Measurements from ENCODE around the gene CPEB3.

Gene CPEB3

DNA sequence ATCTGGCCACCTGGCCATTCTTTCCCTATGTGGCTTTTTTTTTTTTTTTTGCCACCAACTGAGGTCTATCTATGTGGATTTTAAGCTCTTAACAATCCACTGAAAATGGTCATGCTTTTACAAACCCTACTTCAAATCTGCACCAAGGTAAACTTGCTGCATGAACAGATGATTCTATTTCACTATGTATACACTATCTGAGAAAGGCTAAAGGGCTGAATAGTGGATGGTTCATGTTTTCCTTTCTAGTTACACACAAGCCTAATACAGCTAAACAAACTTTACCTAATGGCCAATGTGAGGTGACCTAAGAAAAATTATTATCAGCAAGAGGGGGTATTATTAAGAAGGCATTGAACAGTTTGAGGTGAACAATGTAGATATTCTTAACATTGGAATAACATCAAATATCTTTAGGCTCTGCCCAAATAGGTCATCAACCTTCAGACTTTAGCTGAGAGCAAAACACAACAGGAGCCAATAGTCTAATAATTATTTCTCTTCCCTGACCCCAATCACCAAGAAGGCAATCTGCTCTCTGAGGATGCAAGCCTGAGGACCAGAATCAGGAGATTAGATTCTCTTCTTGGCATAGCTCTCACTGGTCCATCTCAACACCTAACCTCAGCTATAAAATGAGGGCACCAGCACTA, 160.1 kb downstream of the CPEB3 start:
- no peak for DNase-seq
- H3K23ac ChIP-seq (ENCODE audit: low read length in 2 of 2), result no peak overlapping the region
- no peak overlapping the region for H2AK5ac ChIP-seq (ENCODE audit: low read length, severe bottlenecking)
- H3K9me3 ChIP-seq (ENCODE audit: control insufficient read depth, low read length), result no peaks in the 10 kb centered on the region
- no peak overlapping the region for H2BK12ac ChIP-seq (ENCODE audit: low read length in 2 of 2)
- H3K4ac ChIP-seq (ENCODE audit: low read depth in 1 of 2, low read length in 2 of 2), result no peak overlapping the region
- H3K14ac ChIP-seq (ENCODE audit: low read length in 2 of 2), result no peak overlapping the region
- no peak overlapping the region for H3K4me3 ChIP-seq (ENCODE audit: insufficient read depth in 1 of 2, low read depth in 1 of 2, low read length in 2 of 2)
- no peak overlapping the region for H3K27ac ChIP-seq (ENCODE audit: low read length, poor library complexity, severe bottlenecking)
- H2BK120ac ChIP-seq (ENCODE audit: low read depth, low read length), result no peak overlapping the region
- H3K27me3 ChIP-seq (ENCODE audit: control insufficient read depth in 1 of 2, insufficient read depth in 1 of 2, low read length in 2 of 2), result no peaks in the 10 kb centered on the region
- H2BK15ac ChIP-seq (ENCODE audit: low read depth, poor library complexity, severe bottlenecking), result no peak overlapping the region
- no peak overlapping the region for H3K4me2 ChIP-seq (ENCODE audit: low read length, poor library complexity, severe bottlenecking)
- H3K9ac ChIP-seq (ENCODE audit: low read length), result no peak overlapping the region
- no peaks in the 10 kb centered on the region for H3K79me1 ChIP-seq (replicated peaks; ENCODE audit: low read length, poor library complexity, severe bottlenecking)
- H3K18ac ChIP-seq (ENCODE audit: low read depth in 1 of 2, low read length in 2 of 2), result no peak overlapping the region
- H3K36me3 ChIP-seq (ENCODE audit: control insufficient read depth in 1 of 2, insufficient read depth in 2 of 2, low read depth in 1 of 2, low read length in 2 of 2), result no peaks in the 10 kb centered on the region
- no peak overlapping the region for H2BK5ac ChIP-seq (ENCODE audit: low read depth, low read length, poor library complexity, severe bottlenecking)
- peaks cover 2% of the 10 kb centered on the region for H3K4me1 ChIP-seq (ENCODE audit: control insufficient read depth, insufficient read depth, low read depth, low read length)
- no peak overlapping the region for H4K8ac ChIP-seq (ENCODE audit: low read length)
- H2AFZ ChIP-seq (ENCODE audit: low read depth, low read length), result no peak overlapping the region
- H4K91ac ChIP-seq (ENCODE audit: low read length), result no peak overlapping the region

DNA sequence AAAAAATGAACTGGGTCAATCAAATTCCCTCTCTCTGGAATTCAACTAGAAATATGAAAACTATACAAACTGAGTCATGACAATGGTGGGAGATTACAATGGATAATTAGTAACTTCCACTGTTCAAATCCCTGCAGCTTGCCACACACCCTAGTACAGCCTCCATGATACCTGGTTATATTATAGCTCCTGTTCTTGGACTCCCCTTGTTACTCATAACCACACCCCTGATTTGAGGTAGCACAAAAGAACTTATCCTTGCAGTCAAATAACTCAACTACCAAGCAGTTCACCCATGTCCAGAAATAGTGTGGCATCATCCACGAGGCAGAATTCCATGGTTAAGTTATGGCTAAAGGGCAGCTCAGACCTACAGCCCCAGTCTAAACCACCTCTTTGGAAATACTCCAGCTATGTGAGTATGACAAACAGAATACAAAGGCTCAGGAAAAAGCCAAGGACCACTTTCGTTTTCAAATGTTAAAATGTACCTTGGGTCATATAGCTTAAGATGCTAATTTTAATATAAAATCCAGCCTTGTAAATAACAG, 164.7 kb downstream of the CPEB3 start:
- no peak overlapping the region for H3K9ac ChIP-seq (ENCODE audit: low read length)
- no peaks in the 10 kb centered on the region for H3K9me3 ChIP-seq (ENCODE audit: control insufficient read depth, low read length)
- no peak overlapping the region for H3K27ac ChIP-seq (ENCODE audit: low read length, poor library complexity, severe bottlenecking)
- no peak overlapping the region for H3K4me2 ChIP-seq (ENCODE audit: low read length, poor library complexity, severe bottlenecking)
- no peak overlapping the region for H4K91ac ChIP-seq (ENCODE audit: low read length)
- no peak overlapping the region for H2AFZ ChIP-seq (ENCODE audit: low read depth, low read length)
- H3K27me3 ChIP-seq (ENCODE audit: control insufficient read depth in 1 of 2, insufficient read depth in 1 of 2, low read length in 2 of 2), result no peaks in the 10 kb centered on the region
- H2BK120ac ChIP-seq (ENCODE audit: low read depth, low read length), result no peak overlapping the region
- DNase-seq, result no peak
- H3K36me3 ChIP-seq (ENCODE audit: control insufficient read depth in 1 of 2, insufficient read depth in 2 of 2, low read depth in 1 of 2, low read length in 2 of 2), result no peaks in the 10 kb centered on the region
- H2BK5ac ChIP-seq (ENCODE audit: low read depth, low read length, poor library complexity, severe bottlenecking), result no peak overlapping the region
- H2AK5ac ChIP-seq (ENCODE audit: low read length, severe bottlenecking), result no peak overlapping the region
- no peak overlapping the region for H3K23ac ChIP-seq (ENCODE audit: low read length in 2 of 2)
- no peak overlapping the region for H3K18ac ChIP-seq (ENCODE audit: low read depth in 1 of 2, low read length in 2 of 2)
- 96% methylated on average over 1 of the region's 2 CpGs for WGBS
- H3K4ac ChIP-seq (ENCODE audit: low read depth in 1 of 2, low read length in 2 of 2), result no peak overlapping the region
- no peak overlapping the region for H3K4me3 ChIP-seq (ENCODE audit: insufficient read depth in 1 of 2, low read depth in 1 of 2, low read length in 2 of 2)
- H2BK15ac ChIP-seq (ENCODE audit: low read depth, poor library complexity, severe bottlenecking), result no peak overlapping the region
- H3K79me1 ChIP-seq (replicated peaks; ENCODE audit: low read length, poor library complexity, severe bottlenecking), result no peaks in the 10 kb centered on the region
- H3K14ac ChIP-seq (ENCODE audit: low read length in 2 of 2), result no peak overlapping the region
- H4K8ac ChIP-seq (ENCODE audit: low read length), result no peak overlapping the region
- H2BK12ac ChIP-seq (ENCODE audit: low read length in 2 of 2), result no peak overlapping the region
- H3K4me1 ChIP-seq (ENCODE audit: control insufficient read depth, insufficient read depth, low read depth, low read length), result peaks cover 9% of the 10 kb centered on the region

DNA sequence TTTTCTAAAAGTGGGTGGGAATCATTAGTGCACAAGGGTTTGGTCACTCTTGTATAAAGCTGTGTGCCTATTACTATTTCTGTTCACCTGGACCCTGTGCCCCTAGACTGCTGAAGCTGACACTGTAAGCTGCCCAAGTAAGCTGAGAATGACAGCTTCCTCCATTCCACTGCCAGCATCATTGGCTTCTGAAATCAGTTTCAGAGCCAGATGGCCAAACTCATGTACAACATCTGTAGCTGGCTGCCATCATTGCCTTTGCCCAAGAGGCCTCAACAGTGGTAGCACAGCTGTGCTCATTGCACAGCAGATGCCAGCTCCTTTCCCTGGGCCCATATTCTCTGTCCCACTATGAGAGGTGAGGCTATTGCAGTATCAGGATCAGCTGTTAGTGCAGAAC, 165.7 kb downstream of the CPEB3 start:
- Histone ChIP-seq H3K23ac (ENCODE audit: low read length in 2 of 2) (no peak overlapping the region), H3K9ac (ENCODE audit: low read length) (no peak overlapping the region), H3K79me1 (replicated peaks; ENCODE audit: low read length, poor library complexity, severe bottlenecking) (no peaks in the 10 kb centered on the region), H2AK5ac (ENCODE audit: low read length, severe bottlenecking) (no peak overlapping the region), H2BK15ac (ENCODE audit: low read depth, poor library complexity, severe bottlenecking) (no peak overlapping the region), H3K18ac (ENCODE audit: low read depth in 1 of 2, low read length in 2 of 2) (no peak overlapping the region), H2BK120ac (ENCODE audit: low read depth, low read length) (no peak overlapping the region), H3K4me2 (ENCODE audit: low read length, poor library complexity, severe bottlenecking) (no peak overlapping the region), H3K27ac (ENCODE audit: low read length, poor library complexity, severe bottlenecking) (no peak overlapping the region), H3K4me3 (ENCODE audit: insufficient read depth in 1 of 2, low read depth in 1 of 2, low read length in 2 of 2) (no peak overlapping the region), H3K27me3 (ENCODE audit: control insufficient read depth in 1 of 2, insufficient read depth in 1 of 2, low read length in 2 of 2) (no peaks in the 10 kb centered on the region), H2BK12ac (ENCODE audit: low read length in 2 of 2) (no peak overlapping the region), H4K91ac (ENCODE audit: low read length) (peak overlapping the region; percentile 9), H3K4ac (ENCODE audit: low read depth in 1 of 2, low read length in 2 of 2) (no peak overlapping the region), H2BK5ac (ENCODE audit: low read depth, low read length, poor library complexity, severe bottlenecking) (no peak overlapping the region), H2AFZ (ENCODE audit: low read depth, low read length) (no peak overlapping the region), H3K9me3 (ENCODE audit: control insufficient read depth, low read length) (no peaks in the 10 kb centered on the region), H3K14ac (ENCODE audit: low read length in 2 of 2) (no peak overlapping the region), H3K36me3 (ENCODE audit: control insufficient read depth in 1 of 2, insufficient read depth in 2 of 2, low read depth in 1 of 2, low read length in 2 of 2) (no peaks in the 10 kb centered on the region), H4K8ac (ENCODE audit: low read length) (no peak overlapping the region), H3K4me1 (ENCODE audit: control insufficient read depth, insufficient read depth, low read depth, low read length) (peaks cover 9% of the 10 kb centered on the region)
- DNase-seq, result no peak

DNA sequence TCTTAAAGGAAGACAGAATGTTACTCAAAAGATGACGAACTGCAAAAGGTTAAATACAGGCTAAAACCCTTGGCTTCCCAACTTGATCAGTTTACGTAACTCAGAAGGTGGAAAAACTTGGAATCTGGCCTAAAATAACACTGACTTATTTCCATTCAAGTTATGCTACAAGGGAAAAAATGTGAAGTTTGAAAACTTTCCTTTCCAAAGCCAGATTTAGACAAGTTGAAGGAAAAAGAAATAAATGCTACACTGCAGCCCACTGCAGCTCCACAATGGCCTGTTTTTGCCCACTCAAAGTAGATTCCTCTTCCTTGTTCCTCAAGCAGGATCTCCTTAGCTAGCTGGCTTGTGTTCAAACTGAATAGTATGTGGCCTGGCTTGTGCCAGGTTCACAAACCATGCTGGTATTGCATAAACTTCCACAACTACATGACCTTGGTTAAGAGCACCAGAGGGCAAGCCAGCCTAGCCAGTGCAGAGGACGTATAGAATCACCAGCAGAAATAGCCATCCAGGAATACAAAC, 166.2 kb downstream of the CPEB3 start:
- no peaks in the 10 kb centered on the region for H3K36me3 ChIP-seq (ENCODE audit: control insufficient read depth in 1 of 2, insufficient read depth in 2 of 2, low read depth in 1 of 2, low read length in 2 of 2)
- 72% methylated on average over 2 of the region's 3 CpGs for WGBS

More for the DNA sequence above, 166.2 kb downstream of the CPEB3 start:
- Histone ChIP-seq H4K91ac (ENCODE audit: low read length) (no peak overlapping the region), H3K4me1 (ENCODE audit: control insufficient read depth, insufficient read depth, low read depth, low read length) (peaks cover 9% of the 10 kb centered on the region), H3K18ac (ENCODE audit: low read depth in 1 of 2, low read length in 2 of 2) (no peak overlapping the region), H3K4me3 (ENCODE audit: insufficient read depth in 1 of 2, low read depth in 1 of 2, low read length in 2 of 2) (peak overlapping the region in 1 of 2 experiments; percentile 17), H3K4ac (ENCODE audit: low read depth in 1 of 2, low read length in 2 of 2) (no peak overlapping the region), H2AK5ac (ENCODE audit: low read length, severe bottlenecking) (no peak overlapping the region), H3K4me2 (ENCODE audit: low read length, poor library complexity, severe bottlenecking) (no peak overlapping the region), H3K14ac (ENCODE audit: low read length in 2 of 2) (no peak overlapping the region), H3K9me3 (ENCODE audit: control insufficient read depth, low read length) (no peaks in the 10 kb centered on the region), H3K79me1 (replicated peaks; ENCODE audit: low read length, poor library complexity, severe bottlenecking) (no peaks in the 10 kb centered on the region), H4K8ac (ENCODE audit: low read length) (no peak overlapping the region), H3K27ac (ENCODE audit: low read length, poor library complexity, severe bottlenecking) (no peak overlapping the region), H2BK5ac (ENCODE audit: low read depth, low read length, poor library complexity, severe bottlenecking) (no peak overlapping the region), H2BK15ac (ENCODE audit: low read depth, poor library complexity, severe bottlenecking) (no peak overlapping the region), H2BK120ac (ENCODE audit: low read depth, low read length) (no peak overlapping the region), H3K27me3 (ENCODE audit: control insufficient read depth in 1 of 2, insufficient read depth in 1 of 2, low read length in 2 of 2) (no peaks in the 10 kb centered on the region), H3K23ac (ENCODE audit: low read length in 2 of 2) (no peak overlapping the region), H2AFZ (ENCODE audit: low read depth, low read length) (no peak overlapping the region), H3K9ac (ENCODE audit: low read length) (no peak overlapping the region), H2BK12ac (ENCODE audit: low read length in 2 of 2) (no peak overlapping the region)
- peak; percentile 50 for DNase-seq

Data from mesenchymal stem cell (in vitro differentiated cells and primary cell).